DOHH2 (cell line): ENCODE data around the gene TUSC7.

Experiments used
- CTCF ChIP-seq: fragments of 200-600 bp; sonication (generic); IDR thresholded peaks from one replicate; pipeline ENCODE4 v1.5.1; 2014; ENCODE audit warnings: antibody characterized with exemption, mild to moderate bottlenecking, low read depth, low read length; ENCODE audit not compliant: poor library complexity, severe bottlenecking
- EZH2phosphoT487 ChIP-seq: fragments of 200-600 bp; sonication (generic); IDR thresholded peaks from 2 replicates; pipeline ENCODE4 v1.6.1; 2017; ENCODE audit warnings: borderline replicate concordance, mild to moderate bottlenecking, antibody characterized with exemption, low read length, moderate library complexity, mixed read lengths

GRCh38 chr3:116709479-116709878 is at the start of gene TUSC7:
- TF ChIP-seq CTCF (no peak), EZH2phosphoT487 (no peak)
